NOMO-1 treated with dmso at 0.1 percent for 144 hours (cell line): Measurements from ENCODE around the gene RDX.
"Not testable (repeated sequence)": the region's sequence is repeated elsewhere in the genome, so short reads cannot be mapped to it uniquely, and the experiment has no call there.

ENCODE experiments used
- DNase-seq: peaks from one replicate; lab custom pipeline; 2025; ENCODE audit not compliant: unreplicated experiment; lab: John Stamatoyannopoulos, UW

RDX gene

DNA sequence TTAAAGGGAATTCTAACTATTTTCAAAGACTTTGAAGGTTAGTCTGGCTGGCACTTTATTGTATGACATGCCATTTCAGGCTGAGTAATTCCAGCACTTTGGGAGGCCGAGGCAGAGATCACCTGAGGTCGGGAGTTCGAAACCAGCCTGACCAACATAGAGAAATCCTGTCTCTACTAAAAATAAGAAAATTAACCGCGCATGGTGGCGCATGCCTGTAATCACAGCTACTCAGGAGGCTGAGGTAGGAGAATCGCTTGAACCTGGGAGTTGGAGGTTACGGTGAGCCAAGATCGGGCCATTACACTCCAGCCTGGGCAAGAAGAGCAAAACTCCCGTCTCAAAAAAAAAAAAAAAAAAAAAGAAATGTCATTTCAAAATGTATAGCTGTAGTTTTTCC, 95.6 kb downstream of the RDX start:
- DNase-seq: no peak

GRCh38 chr11:110200241-110200640, 96.2 kb downstream of the RDX start:
- DNase-seq: no peak

DNA sequence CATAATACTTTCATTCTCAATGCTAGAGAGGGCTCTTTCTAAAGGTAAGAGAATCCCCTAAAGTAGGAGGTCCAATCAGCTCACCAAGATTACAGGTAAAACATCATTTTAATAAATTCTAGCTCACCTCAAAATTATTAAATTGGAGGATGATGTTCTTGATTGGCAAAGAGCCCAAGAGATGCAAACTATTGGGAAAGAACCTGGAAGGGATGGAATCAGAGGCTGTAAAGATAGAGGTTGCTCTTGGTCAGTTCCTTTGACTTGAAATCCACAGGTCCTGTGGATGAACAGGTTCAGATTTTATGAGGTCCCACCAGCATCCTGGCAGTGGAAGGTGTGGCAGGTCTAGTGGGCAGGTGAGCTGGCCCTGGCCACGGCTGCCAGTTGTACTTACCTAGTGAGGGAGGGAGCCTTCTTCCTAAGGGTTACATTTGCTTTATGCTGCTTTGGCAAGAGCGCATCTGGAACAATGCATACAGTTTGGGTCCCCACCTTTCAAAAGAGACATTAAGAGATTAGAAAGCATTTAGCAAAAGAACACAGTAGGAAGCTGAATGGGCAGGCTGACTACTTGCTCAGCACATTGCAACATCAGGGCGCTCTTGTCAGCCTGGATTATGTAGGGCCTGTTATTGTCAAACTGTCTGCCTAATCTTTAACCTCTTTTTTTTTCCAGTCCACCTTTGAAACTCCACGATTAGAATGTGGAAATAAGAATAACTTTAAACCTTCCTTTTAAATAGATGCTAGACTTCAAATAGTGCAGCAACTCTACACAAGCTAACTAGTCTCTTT, 97.0 kb downstream of the RDX start:
- DNase-seq: peak; percentile 15

DNA sequence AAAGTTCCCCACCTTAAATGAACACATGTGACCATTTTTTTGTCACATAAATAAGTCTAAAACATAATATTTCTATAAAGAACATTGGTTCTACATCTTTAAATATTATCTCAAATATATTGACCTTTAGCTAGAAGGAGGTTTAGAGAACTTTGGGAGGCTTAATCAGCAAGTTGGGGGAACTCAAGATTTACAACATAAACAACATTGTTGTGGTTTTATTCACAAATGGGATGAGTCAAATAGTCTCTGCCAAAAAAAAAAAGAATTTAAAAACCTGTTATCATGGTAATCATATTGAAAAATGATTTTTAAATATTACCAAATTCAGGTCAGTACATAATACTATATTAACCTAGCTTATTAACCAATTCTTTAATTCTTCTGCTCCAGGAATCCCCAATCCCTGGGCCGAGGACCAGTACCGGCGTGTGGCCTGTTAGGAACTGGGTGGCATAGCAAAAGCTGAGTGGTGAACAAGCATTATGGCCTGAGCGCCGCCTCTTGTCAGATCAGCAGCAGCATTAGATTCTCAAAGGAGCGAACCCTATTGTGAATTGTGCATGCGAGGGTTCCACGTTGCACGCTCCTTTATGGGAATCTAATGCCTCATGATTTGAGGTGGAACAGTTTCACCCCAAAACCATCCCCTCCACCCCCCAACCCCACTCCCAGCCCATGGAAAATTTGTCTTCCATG, 98.2 kb downstream of the RDX start:
- no peak for DNase-seq

- DNase-seq: no peak
Observed at GRCh38 chr11:110196884-110197420, 99.5 kb downstream of the RDX start.

- DNase-seq: no peak
Observed at GRCh38 chr11:110196241-110196754, 100.1 kb downstream of the RDX start.

- DNase-seq: peak; percentile 29
Observed at GRCh38 chr11:110194211-110194766, 102.1 kb downstream of the RDX start.

DNA sequence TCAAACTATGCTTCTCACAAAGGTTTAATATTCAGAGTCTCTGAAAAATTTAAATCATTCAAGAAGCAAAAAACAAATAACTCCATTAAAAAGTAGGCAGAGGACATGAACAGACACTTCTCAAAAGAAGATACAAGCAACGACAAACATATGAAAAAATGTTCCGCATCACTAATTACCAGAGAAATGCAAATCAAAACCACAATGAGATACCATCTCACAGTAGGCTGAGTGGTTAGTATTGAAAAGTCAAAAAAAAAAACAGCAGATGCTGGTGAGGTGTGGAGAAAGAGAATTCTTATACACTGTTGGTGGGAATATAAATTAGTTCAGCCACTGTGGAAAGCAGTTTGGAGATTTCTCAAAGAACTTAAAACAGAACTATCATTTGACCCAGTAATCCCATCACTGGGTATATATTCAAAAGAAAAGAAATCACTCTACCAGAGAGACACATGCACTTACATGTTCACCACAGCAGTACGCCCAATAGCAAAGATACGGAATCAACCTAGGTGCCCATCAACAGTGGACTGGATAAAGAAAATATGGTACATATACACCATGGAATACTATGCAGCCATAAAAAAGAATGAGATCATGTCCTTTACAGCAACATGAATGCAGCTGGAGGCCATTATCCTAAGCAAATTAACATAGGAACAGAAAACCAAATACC, 103.7 kb downstream of the RDX start:
- DNase-seq: not testable (repeated sequence)

GRCh38 chr11:110190885-110191284, 105.5 kb downstream of the RDX start:
- no peak for DNase-seq

DNA sequence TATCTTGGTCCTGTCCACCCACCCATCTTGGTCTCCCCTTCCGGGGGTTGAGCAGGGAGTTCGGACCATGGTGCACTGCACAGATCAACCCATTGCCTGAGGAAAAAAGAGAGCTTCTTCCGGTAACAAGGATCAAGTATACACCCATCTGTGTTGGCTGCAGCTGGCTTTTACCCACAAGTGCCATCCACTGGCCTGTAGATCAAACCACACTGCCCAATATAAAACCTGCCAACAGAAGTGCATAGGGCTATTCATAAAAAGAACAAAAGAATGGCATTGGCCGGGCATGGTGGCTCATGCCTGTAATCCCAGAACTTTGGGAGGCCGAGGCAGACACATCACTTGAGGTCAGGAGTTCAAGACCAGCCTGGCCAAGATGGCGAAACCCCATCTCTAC, 108.7 kb downstream of the RDX start:
- no peak for DNase-seq

- DNase-seq: no peak
Observed at GRCh38 chr11:110186867-110187266, 109.5 kb downstream of the RDX start.

DNA sequence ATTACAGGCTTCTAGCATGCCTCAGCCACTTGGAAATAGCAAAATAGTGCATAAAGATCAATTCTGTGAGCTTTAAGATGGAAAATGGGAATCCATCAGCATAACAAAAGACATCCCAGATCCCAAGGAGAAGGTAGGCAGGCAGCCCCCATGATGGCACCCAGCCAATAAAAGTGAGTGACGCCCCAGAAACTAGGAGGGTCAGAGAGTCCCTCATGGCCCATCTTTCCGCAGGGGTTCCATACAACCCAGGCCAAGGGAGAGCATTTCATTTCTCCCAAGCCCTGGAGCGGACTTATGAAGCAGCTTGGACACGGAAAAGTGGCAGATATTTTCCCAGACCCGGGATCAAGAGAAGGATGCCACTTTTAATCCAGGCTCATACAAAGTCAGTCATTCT, 110.0 kb downstream of the RDX start:
- DNase-seq: no peak

DNA sequence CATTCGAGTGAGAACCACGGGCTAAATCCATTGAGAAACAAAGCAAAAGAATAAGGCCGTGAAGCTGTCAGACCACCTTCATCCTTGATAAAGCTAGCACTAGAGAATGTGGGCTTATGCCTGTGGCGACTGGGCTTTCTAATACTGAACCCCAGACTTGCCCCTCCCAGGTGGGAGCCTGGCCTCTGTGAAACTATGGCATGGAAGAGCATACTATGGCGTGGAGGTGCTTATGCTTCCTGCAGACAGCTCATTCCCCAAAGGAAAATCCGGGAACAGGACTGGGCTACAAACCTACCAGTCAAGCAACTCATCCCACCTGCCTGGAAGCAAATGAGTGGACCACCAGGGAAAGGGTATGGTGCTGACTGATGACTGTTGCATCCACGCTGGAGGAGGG, 110.8 kb downstream of the RDX start:
- no peak for DNase-seq

DNA sequence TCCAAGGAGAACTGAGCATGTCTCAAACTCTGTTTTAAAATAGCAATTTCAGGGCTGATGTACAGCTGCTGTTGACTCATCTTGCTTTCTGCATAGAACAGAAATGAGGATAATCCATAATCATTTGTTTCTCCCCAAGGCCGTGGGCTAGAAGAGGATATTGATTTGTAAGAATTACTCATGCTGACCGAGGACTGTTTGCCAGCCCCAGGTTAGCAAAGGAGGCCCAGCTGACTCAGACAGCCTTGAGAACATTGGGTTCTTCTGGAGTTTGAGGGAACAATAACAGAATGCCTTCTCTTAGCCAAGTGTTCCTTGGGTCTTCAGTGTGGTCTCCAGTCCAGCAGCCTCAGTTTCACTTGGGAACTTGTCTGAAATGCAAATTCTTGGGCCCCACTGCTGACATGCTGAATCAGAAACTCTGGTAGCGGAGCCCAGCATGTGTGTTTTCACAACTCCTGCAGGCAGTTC, 111.3 kb downstream of the RDX start:
- no peak for DNase-seq

GRCh38 chr11:110184456-110184855, 112.0 kb downstream of the RDX start:
- no peak for DNase-seq

GRCh38 chr11:110182886-110183285, 113.5 kb downstream of the RDX start:
- DNase-seq: no peak

- no peak for DNase-seq
Observed at GRCh38 chr11:110179064-110179463, 117.3 kb downstream of the RDX start.

- DNase-seq: no peak
Observed at GRCh38 chr11:110177086-110177456, 119.3 kb downstream of the RDX start.

DNA sequence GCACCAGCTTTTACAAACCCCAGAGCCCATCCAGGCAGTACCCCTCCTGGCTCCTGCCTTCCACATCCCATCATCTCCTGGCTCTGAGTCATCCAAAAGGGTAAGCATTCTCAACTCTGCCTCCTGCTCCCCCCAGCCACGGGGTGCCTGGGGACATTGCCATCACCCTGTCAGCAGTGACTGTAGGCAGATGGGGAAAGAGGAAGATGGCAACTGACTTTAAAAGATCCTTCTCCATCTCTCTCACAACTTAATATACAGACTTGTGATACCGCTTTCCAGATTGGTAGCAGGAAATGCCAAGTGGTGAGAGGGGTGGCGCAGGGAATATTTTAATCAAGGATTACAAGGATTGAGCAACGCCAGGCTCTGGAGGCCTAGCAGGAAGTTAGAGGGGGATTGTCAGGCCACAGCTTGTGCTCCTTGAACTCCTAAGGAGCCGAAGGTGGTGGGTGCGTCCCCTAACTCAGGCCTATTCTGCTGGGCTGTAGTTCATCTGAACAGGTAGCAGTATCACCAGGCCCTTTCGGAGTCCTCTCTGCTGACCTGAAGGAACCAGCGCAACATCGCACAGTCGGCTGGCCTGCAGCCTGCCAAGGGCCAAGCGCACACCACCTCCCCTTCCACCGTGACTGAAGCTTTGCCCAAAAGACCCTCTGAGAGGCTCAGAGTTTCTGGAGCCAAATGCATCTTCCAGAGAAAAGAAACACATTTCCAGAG, 119.9 kb downstream of the RDX start:
- no peak for DNase-seq

- no peak for DNase-seq
Observed at GRCh38 chr11:110174645-110175310, 121.6 kb downstream of the RDX start.
